NCI-H774 (cell line): Measurements from ENCODE around the gene SLC18A3.
A peak's percentile ranks its signal among the peaks of the same experiment; 100 is the strongest.

Experiments
- DNase-seq: peaks from one replicate; lab custom pipeline; 2025; lab: John Stamatoyannopoulos, UW

Gene SLC18A3

GRCh38 chr10:49610114-49610457 lies at the start of gene SLC18A3:
Gene SLC18A3 (plus strand): TSS chr10:49610310. CDS start chr10:49610741, 431 bp downstream.
- DNase-seq = no peak

GRCh38 chr10:49560526-49560925 lies 49.6 kb upstream of the SLC18A3 start:
- DNase-seq = no peak

GRCh38 chr10:49562893-49563292 lies 47.2 kb upstream of the SLC18A3 start:
- no peak for DNase-seq

- no peak for DNase-seq
Observed at GRCh38 chr10:49564461-49565009, 45.6 kb upstream of the SLC18A3 start.

GRCh38 chr10:49567810-49568209 lies 42.3 kb upstream of the SLC18A3 start:
- no peak for DNase-seq

GRCh38 chr10:49568235-49568634 lies 41.9 kb upstream of the SLC18A3 start:
- DNase-seq = no peak

GRCh38 chr10:49569031-49569631 lies 41.0 kb upstream of the SLC18A3 start:
- DNase-seq = no peak

- DNase-seq = no peak
Observed at GRCh38 chr10:49571388-49571787, 38.7 kb upstream of the SLC18A3 start.

- no peak for DNase-seq
Observed at GRCh38 chr10:49572594-49573114, 37.5 kb upstream of the SLC18A3 start.

GRCh38 chr10:49575489-49576072 lies 34.5 kb upstream of the SLC18A3 start:
- no peak for DNase-seq

GRCh38 chr10:49577182-49577925 lies 32.8 kb upstream of the SLC18A3 start:
- no peak for DNase-seq

- DNase-seq = no peak
Observed at GRCh38 chr10:49578392-49578791, 31.7 kb upstream of the SLC18A3 start.

- DNase-seq = no peak
Observed at GRCh38 chr10:49579621-49580020, 30.5 kb upstream of the SLC18A3 start.

GRCh38 chr10:49585387-49585786 lies 24.7 kb upstream of the SLC18A3 start:
- DNase-seq = no peak

GRCh38 chr10:49587981-49588380 lies 22.1 kb upstream of the SLC18A3 start:
- no peak for DNase-seq

GRCh38 chr10:49592726-49593563 lies 17.2 kb upstream of the SLC18A3 start:
- peak; percentile 45 for DNase-seq

GRCh38 chr10:49593564-49593875 lies 16.6 kb upstream of the SLC18A3 start:
- no peak for DNase-seq

GRCh38 chr10:49593998-49594397 lies 16.1 kb upstream of the SLC18A3 start:
- DNase-seq = no peak

- peak; percentile 45 for DNase-seq
Observed at GRCh38 chr10:49594594-49594993, 15.5 kb upstream of the SLC18A3 start.

- DNase-seq = no peak
Observed at GRCh38 chr10:49595003-49595712, 15.0 kb upstream of the SLC18A3 start.

GRCh38 chr10:49595713-49596492 lies 14.2 kb upstream of the SLC18A3 start:
- no peak for DNase-seq
